ENCODE measurements around the gene TRAP1. TPM values are rescaled to one million over a fixed set of nuclear protein-coding genes. Genes with fewer than 3 reads are reported as not detected.

Gene TRAP1
- total RNA-seq, 1 experiment from 2014 or later: 204 TPM

DNA sequence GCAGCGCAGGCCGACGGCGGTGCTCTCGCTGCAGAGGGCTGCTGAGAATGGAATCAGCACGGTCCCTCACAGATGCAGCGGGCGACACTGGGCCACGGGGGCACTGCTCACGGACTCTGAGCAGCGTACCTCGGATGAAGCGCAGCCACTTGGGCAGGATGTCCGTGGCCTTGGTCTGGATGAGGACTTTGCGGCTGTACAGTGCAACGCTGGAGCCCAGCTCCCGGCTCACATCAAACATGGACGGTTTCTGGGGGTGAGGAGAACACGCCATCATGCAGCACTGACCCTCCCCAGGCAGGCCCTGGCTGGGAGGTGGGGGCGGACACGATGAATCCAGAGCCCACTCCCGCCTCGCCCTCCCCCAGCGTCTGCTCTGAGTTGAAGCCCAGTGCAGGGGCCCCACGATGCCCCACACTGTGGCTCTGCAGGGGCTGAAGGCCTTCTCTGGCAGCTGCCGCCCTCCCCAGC, 44.7 kb downstream of the TRAP1 start:
- Histone ChIP-seq H3K9me3 (ENCODE audit: insufficient read depth, low read depth) (no peaks in the 10 kb centered on the region), H3K4me2 (no peak overlapping the region), H3F3A (ENCODE audit: insufficient read depth, low read depth) (no peaks in the 10 kb centered on the region), H3K79me2 (ENCODE audit: low read depth) (no peaks in the 10 kb centered on the region), H3K4me1 (replicated peaks; ENCODE audit: insufficient read depth) (no peaks in the 10 kb centered on the region), H4K20me1 (ENCODE audit: insufficient read depth) (no peaks in the 10 kb centered on the region), H3K27ac (no peak overlapping the region), H3K27me3 (ENCODE audit: insufficient read depth, low read depth) (no peaks in the 10 kb centered on the region), H3K36me3 (ENCODE audit: low read depth) (peaks cover 19% of the 10 kb centered on the region), H3K4me3 (no peak overlapping the region), H3K9me2 (ENCODE audit: insufficient read depth) (no peaks in the 10 kb centered on the region), H2AFZ (no peak overlapping the region)
- BruUV-seq (replicated peaks): no TSS peak
- no peak for DNase-seq
- CTCF ChIA-PET: no interaction called here
- POLR2A ChIA-PET (ENCODE audit: unreplicated experiment): no interaction called here
- intact Hi-C loops (cut with micrococcal nuclease; ENCODE audit: unreplicated experiment): no loop called here
- no peak for TF ChIP-seq EZH2 (IDR thresholded peaks at IDR 0.05; ENCODE audit: low read depth)
- TF ChIP-seq, protein P1, sequence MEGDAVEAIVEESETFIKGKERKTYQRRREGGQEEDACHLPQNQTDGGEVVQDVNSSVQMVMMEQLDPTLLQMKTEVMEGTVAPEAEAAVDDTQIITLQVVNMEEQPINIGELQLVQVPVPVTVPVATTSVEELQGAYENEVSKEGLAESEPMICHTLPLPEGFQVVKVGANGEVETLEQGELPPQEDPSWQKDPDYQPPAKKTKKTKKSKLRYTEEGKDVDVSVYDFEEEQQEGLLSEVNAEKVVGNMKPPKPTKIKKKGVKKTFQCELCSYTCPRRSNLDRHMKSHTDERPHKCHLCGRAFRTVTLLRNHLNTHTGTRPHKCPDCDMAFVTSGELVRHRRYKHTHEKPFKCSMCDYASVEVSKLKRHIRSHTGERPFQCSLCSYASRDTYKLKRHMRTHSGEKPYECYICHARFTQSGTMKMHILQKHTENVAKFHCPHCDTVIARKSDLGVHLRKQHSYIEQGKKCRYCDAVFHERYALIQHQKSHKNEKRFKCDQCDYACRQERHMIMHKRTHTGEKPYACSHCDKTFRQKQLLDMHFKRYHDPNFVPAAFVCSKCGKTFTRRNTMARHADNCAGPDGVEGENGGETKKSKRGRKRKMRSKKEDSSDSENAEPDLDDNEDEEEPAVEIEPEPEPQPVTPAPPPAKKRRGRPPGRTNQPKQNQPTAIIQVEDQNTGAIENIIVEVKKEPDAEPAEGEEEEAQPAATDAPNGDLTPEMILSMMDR (conservative IDR thresholded peaks at IDR 0.05): no peak

DNA sequence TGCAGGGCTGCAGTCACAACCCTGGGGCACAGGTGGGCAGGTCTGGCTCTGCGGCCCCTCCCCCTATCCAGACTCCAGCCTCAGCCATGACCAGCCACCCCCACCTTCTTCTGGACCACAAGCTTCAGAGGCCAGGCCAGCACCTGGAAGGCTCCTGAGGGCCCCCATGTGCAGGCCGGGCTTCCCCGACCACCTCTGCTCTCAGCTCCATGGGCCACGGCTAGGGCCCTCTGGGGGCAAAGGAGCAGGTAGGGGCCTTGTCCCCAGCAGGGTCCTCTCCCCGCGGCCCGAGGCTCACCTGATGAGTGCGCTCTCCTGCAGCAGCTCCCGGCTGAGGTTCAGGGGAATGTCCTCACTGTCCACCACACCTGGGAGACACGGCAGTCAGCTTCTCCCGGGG, 45.9 kb downstream of the TRAP1 start:
- TF ChIP-seq, protein P1 (conservative IDR thresholded peaks at IDR 0.05): no peak
- TF ChIP-seq EZH2 (IDR thresholded peaks at IDR 0.05; ENCODE audit: low read depth): no peak
- H3K9me2 ChIP-seq (ENCODE audit: insufficient read depth): no peaks in the 10 kb centered on the region
- ChIA-PET POLR2A (ENCODE audit: unreplicated experiment) (interaction anchor here (0.6 kb wide), 3 partner anchors 16 to 521 kb away, joined by 5 to 7 read pairs (median 6); no protein-coding TSS in a partner anchor), CTCF (no interaction called here)
- H3K36me3 ChIP-seq (ENCODE audit: low read depth): peaks cover 19% of the 10 kb centered on the region
- no peak for DNase-seq
- no peak overlapping the region for H2AFZ ChIP-seq
- H3F3A ChIP-seq (ENCODE audit: insufficient read depth, low read depth): no peaks in the 10 kb centered on the region
- no peaks in the 10 kb centered on the region for H4K20me1 ChIP-seq (ENCODE audit: insufficient read depth)
- H3K4me3 ChIP-seq: no peak overlapping the region
- H3K9me3 ChIP-seq (ENCODE audit: insufficient read depth, low read depth): no peaks in the 10 kb centered on the region
- H3K4me1 ChIP-seq (replicated peaks; ENCODE audit: insufficient read depth): no peaks in the 10 kb centered on the region
- no peak overlapping the region for H3K4me2 ChIP-seq
- no peaks in the 10 kb centered on the region for H3K79me2 ChIP-seq (ENCODE audit: low read depth)
- H3K27me3 ChIP-seq (ENCODE audit: insufficient read depth, low read depth): no peaks in the 10 kb centered on the region
- no peak overlapping the region for H3K27ac ChIP-seq
- no TSS peak for BruUV-seq (replicated peaks)
- intact Hi-C loops (cut with micrococcal nuclease; ENCODE audit: unreplicated experiment): no loop called here

DNA sequence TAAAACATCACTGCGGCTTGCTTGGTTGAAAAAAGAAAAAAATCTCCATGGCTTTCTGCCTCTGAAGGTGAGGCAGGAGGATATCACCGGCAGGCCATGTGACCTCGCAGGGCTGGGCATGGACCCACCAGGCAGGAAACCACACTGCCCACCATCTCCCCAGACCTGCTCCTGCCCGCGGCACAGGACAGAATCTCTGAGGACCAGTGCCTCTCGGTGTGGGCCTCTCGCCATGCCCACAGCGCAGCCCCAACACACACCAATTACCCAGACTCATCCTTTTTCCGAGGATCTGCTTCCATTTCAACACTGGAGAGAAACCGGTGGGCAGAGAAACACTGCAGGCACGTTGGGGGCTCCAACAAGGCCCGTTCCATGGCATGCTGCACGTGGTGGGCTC, 46.6 kb downstream of the TRAP1 start:
- H3K4me2 ChIP-seq: no peak overlapping the region
- no TSS peak for BruUV-seq (replicated peaks)
- no peak overlapping the region for H3K27ac ChIP-seq
- H3K4me3 ChIP-seq: no peak overlapping the region
- no peak overlapping the region for H2AFZ ChIP-seq
- ChIA-PET POLR2A (ENCODE audit: unreplicated experiment) (no interaction called here), CTCF (no interaction called here)
- no peaks in the 10 kb centered on the region for H3K9me3 ChIP-seq (ENCODE audit: insufficient read depth, low read depth)
- no peak for DNase-seq
- H3K4me1 ChIP-seq (replicated peaks; ENCODE audit: insufficient read depth): no peaks in the 10 kb centered on the region
- intact Hi-C loops (cut with micrococcal nuclease; ENCODE audit: unreplicated experiment): no loop called here
- H3K79me2 ChIP-seq (ENCODE audit: low read depth): no peaks in the 10 kb centered on the region
- TF ChIP-seq EZH2 (IDR thresholded peaks at IDR 0.05; ENCODE audit: low read depth): no peak
- TF ChIP-seq, protein P1 (conservative IDR thresholded peaks at IDR 0.05): no peak
- H3K36me3 ChIP-seq (ENCODE audit: low read depth): peaks cover 19% of the 10 kb centered on the region
- H3F3A ChIP-seq (ENCODE audit: insufficient read depth, low read depth): no peaks in the 10 kb centered on the region
- no peaks in the 10 kb centered on the region for H3K27me3 ChIP-seq (ENCODE audit: insufficient read depth, low read depth)
- H4K20me1 ChIP-seq (ENCODE audit: insufficient read depth): no peaks in the 10 kb centered on the region
- H3K9me2 ChIP-seq (ENCODE audit: insufficient read depth): no peaks in the 10 kb centered on the region

Measured in PC-9 (cell line).